H9 (cell line): ENCODE data around the gene GSTK1. TPM values are rescaled to one million over a fixed set of nuclear protein-coding genes. Genes with fewer than 3 reads are reported as not detected.

Experiments used
- DNase-seq: peaks from one replicate; pipeline ENCODE4 v3.0.0-alpha.2; 2017
- H2AFZ ChIP-seq: one replicate; pipeline ENCODE4 v1.6.1; 2013; ENCODE audit warnings: mild to moderate bottlenecking, low read length, control low read depth, moderate library complexity
- H2AK5ac ChIP-seq: 2 replicates; pipeline ENCODE4 v1.6.1; 2013; ENCODE audit warnings: low read length, control low read depth, mixed read lengths; ENCODE audit not compliant: insufficient read length
- H2BK120ac ChIP-seq: one replicate; pipeline ENCODE4 v1.6.1; 2013; ENCODE audit warnings: low read depth, mild to moderate bottlenecking, low read length, control low read depth, inconsistent platforms; ENCODE audit not compliant: poor library complexity, severe bottlenecking
- H2BK12ac ChIP-seq: 2 replicates; pipeline ENCODE4 v1.6.1; 2013; ENCODE audit warnings: low read length, control low read depth, mixed read lengths, low read depth; ENCODE audit not compliant: insufficient read length
- H2BK15ac ChIP-seq: 2 replicates; pipeline ENCODE4 v1.6.1; 2013; ENCODE audit warnings: low read depth, low read length, control low read depth
- H2BK20ac ChIP-seq: one replicate; pipeline ENCODE4 v1.6.1; 2013; ENCODE audit warnings: low read depth, mild to moderate bottlenecking, low read length, control low read depth, inconsistent platforms; ENCODE audit not compliant: poor library complexity, severe bottlenecking
- H2BK5ac ChIP-seq: 2 replicates; pipeline ENCODE4 v1.6.1; 2013; ENCODE audit warnings: low read length, control low read depth, mixed read lengths; ENCODE audit not compliant: insufficient read length
- H3K14ac ChIP-seq: 2 replicates; pipeline ENCODE4 v1.6.1; 2013; ENCODE audit warnings: low read length, control low read depth; ENCODE audit not compliant: insufficient read depth
- H3K18ac ChIP-seq: 2 replicates; pipeline ENCODE4 v1.6.1; 2013; ENCODE audit warnings: low read depth, mild to moderate bottlenecking, mixed read lengths, low read length, control low read depth; ENCODE audit not compliant: insufficient read length
- H3K23ac ChIP-seq: 2 replicates; pipeline ENCODE4 v1.6.1; 2013; ENCODE audit warnings: low read length, control low read depth, mixed read lengths, low read depth; ENCODE audit not compliant: insufficient read length
- H3K23me2 ChIP-seq: 2 replicates; pipeline ENCODE4 v1.6.1; 2013; ENCODE audit warnings: low read depth, mild to moderate bottlenecking, mixed read lengths, low read length, control low read depth; ENCODE audit not compliant: insufficient read length, poor library complexity, severe bottlenecking
- H3K27ac ChIP-seq: 2 replicates; pipeline ENCODE4 v1.5.1; 2013; ENCODE audit warnings: low read length, control low read depth, mixed read lengths, low read depth; ENCODE audit not compliant: insufficient read length
- H3K27me3 ChIP-seq: 2 replicates; pipeline ENCODE4 v1.6.1; 2013; ENCODE audit warnings: low read length, control low read depth, inconsistent platforms; ENCODE audit not compliant: insufficient read depth
- H3K4ac ChIP-seq: 2 replicates; pipeline ENCODE4 v1.6.1; 2013; ENCODE audit warnings: low read depth, mild to moderate bottlenecking, control low read depth, inconsistent platforms, low read length, moderate library complexity
- H3K4me1 ChIP-seq: 2 replicates; pipeline ENCODE4 v1.6.1; 2013; ENCODE audit warnings: low read length, control low read depth, inconsistent platforms; ENCODE audit not compliant: insufficient read depth
- H3K4me2 ChIP-seq: 2 replicates; pipeline ENCODE4 v1.6.1; 2013; ENCODE audit warnings: low read length, control low read depth, mixed read lengths; ENCODE audit not compliant: insufficient read length, insufficient read depth
- H3K56ac ChIP-seq: 2 replicates; pipeline ENCODE4 v1.6.1; 2013; ENCODE audit warnings: low read depth, mild to moderate bottlenecking, mixed read lengths, low read length, control low read depth; ENCODE audit not compliant: insufficient read length
- H3K79me1 ChIP-seq: 2 replicates; pipeline ENCODE4 v1.6.1; 2013; ENCODE audit warnings: low read depth, mild to moderate bottlenecking, moderate library complexity, low read length, control low read depth, inconsistent platforms; ENCODE audit not compliant: insufficient read depth, poor library complexity, severe bottlenecking
- H3K79me2 ChIP-seq: 2 replicates; pipeline ENCODE4 v1.6.1; 2013; ENCODE audit warnings: low read length, control low read depth, inconsistent platforms; ENCODE audit not compliant: insufficient read depth
- H3K9ac ChIP-seq: 2 replicates; pipeline ENCODE4 v1.6.1; 2013; ENCODE audit warnings: low read length, control low read depth, mixed read lengths; ENCODE audit not compliant: insufficient read length; ENCODE audit errors: extremely low read depth
- H3K9me3 ChIP-seq: one replicate; pipeline ENCODE4 v1.6.1; 2013; ENCODE audit warnings: low read depth, low read length, inconsistent platforms; ENCODE audit not compliant: control insufficient read depth
- H3T11ph ChIP-seq: one replicate; pipeline ENCODE4 v1.6.1; 2013; ENCODE audit warnings: mild to moderate bottlenecking, low read length, control low read depth, inconsistent platforms
- H4K20me1 ChIP-seq: one replicate; pipeline ENCODE4 v1.6.1; 2013; ENCODE audit not compliant: control insufficient read depth, insufficient read length, insufficient read depth
- H4K5ac ChIP-seq: 2 replicates; pipeline ENCODE4 v1.6.1; 2013; ENCODE audit warnings: low read depth, mild to moderate bottlenecking, mixed read lengths, low read length, control low read depth; ENCODE audit not compliant: insufficient read length
- H4K8ac ChIP-seq: replicated peaks from 2 replicates; pipeline ENCODE4 v1.6.1; 2013; ENCODE audit warnings: low read length, control low read depth, mixed read lengths, low read depth; ENCODE audit not compliant: insufficient read length
- H4K91ac ChIP-seq: 2 replicates; pipeline ENCODE4 v1.6.1; 2013; ENCODE audit warnings: low read depth, mild to moderate bottlenecking, moderate library complexity, mixed read lengths, low read length, control low read depth; ENCODE audit not compliant: insufficient read length
- H3K27ac Mint-ChIP-seq, 3 experiments: 2 replicates in 2 of 3; 3 replicates in 1 of 3; pipeline ENCODE4 v1.8.0; 2020 to 2021; ENCODE audit warnings: mixed read lengths in 3 of 3, mild to moderate bottlenecking in 1 of 3, moderate library complexity in 1 of 3
- H3K27me3 Mint-ChIP-seq: 2 replicates; pipeline ENCODE4 v1.8.0; 2021; ENCODE audit warnings: low read depth, mild to moderate bottlenecking, moderate library complexity, mixed read lengths
- H3K36me3 Mint-ChIP-seq, 3 experiments: 2 replicates in 2 of 3; 3 replicates in 1 of 3; pipeline ENCODE4 v1.8.0; 2020 to 2021; ENCODE audit warnings: low read depth in 3 of 3, mixed read lengths in 3 of 3; ENCODE audit not compliant: insufficient read depth in 1 of 3
- H3K4me1 Mint-ChIP-seq, 2 experiments: 2 replicates each; pipeline ENCODE4 v1.8.0; 2020; ENCODE audit warnings: mixed read lengths in 2 of 2
- H3K4me3 Mint-ChIP-seq, 2 experiments: 2 replicates in 1 of 2; 3 replicates in 1 of 2; pipeline ENCODE4 v1.8.0; 2020 to 2021; ENCODE audit warnings: mild to moderate bottlenecking in 2 of 2, mixed read lengths in 2 of 2, moderate library complexity in 1 of 2
- H3K9me3 Mint-ChIP-seq, 2 experiments: 2 replicates in 1 of 2; 3 replicates in 1 of 2; pipeline ENCODE4 v1.8.0; 2020; ENCODE audit warnings: mild to moderate bottlenecking in 2 of 2, mixed read lengths in 2 of 2, moderate library complexity in 1 of 2
- WGBS: extraction: QIAGEN DNeasy Blood & Tissue Kit; methylation state at CpG from one replicate; pipeline ENCODE4 v1.1.7; 2013; ENCODE audit warnings: missing lambda C conversion rate, low lambda C conversion rate, mixed read lengths; ENCODE audit not compliant: insufficient read length; ENCODE audit errors: extremely low coverage; 5-methylcytosine and 5-hydroxymethylcytosine counted together
- total RNA-seq: library from RNA; stranded (reverse); gene quantifications from 2 replicates; pipeline ENCODE4 v1.2.1, GENCODE V29; 2021
- TF ChIP-seq, protein P1 (sequence below): fragments of 200-600 bp; sonication (generic); conservative IDR thresholded peaks from 3 replicates; pipeline ENCODE4 v1.8.0; 2021; ENCODE audit warnings: antibody characterized with exemption, mild to moderate bottlenecking

GSTK1 gene
- total RNA-seq, 1 experiment from 2014 or later, result 36.1 TPM

DNA sequence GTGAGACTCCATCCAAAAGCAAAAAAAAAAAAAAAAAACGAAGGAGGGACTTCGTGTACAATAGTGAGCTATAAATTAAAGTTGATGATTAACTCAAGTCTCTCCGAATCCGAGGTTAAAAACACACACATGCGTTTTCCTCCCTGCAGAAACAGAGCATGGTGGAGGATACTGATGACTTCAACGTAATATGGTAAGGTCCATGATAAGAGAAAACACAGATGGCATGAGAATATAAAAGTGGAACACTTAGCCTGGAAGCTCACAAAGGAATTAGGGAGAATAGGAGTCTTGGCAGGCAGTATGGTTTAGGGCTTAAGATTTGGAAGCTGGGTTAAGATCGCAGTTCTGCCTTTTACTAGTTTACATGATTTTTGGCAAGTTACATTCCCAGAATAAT is 20.1 kb upstream of the GSTK1 start:
- Histone ChIP-seq H4K91ac (no peak overlapping the region), H3K79me2 (no peaks in the 10 kb centered on the region), H3K23ac (no peak overlapping the region), H3K27ac (no peak overlapping the region), H4K8ac (no peak overlapping the region), H2BK20ac (no peak overlapping the region), H2BK12ac (no peak overlapping the region), H3K14ac (no peak overlapping the region), H2BK120ac (no peak overlapping the region), H3T11ph (no peak overlapping the region), H3K23me2 (no peaks in the 10 kb centered on the region), H3K4ac (no peak overlapping the region), H4K20me1 (no peaks in the 10 kb centered on the region), H3K56ac (no peak overlapping the region), H3K18ac (no peak overlapping the region), H2AFZ (no peak overlapping the region), H3K9me3 (no peaks in the 10 kb centered on the region), H2BK15ac (no peak overlapping the region), H3K79me1 (no peaks in the 10 kb centered on the region), H3K9ac (no peak overlapping the region), H3K4me2 (no peak overlapping the region), H2BK5ac (no peak overlapping the region), H4K5ac (no peak overlapping the region), H3K4me1 (no peaks in the 10 kb centered on the region), H2AK5ac (no peak overlapping the region), H3K27me3 (no peaks in the 10 kb centered on the region)
- TF ChIP-seq, protein P1, sequence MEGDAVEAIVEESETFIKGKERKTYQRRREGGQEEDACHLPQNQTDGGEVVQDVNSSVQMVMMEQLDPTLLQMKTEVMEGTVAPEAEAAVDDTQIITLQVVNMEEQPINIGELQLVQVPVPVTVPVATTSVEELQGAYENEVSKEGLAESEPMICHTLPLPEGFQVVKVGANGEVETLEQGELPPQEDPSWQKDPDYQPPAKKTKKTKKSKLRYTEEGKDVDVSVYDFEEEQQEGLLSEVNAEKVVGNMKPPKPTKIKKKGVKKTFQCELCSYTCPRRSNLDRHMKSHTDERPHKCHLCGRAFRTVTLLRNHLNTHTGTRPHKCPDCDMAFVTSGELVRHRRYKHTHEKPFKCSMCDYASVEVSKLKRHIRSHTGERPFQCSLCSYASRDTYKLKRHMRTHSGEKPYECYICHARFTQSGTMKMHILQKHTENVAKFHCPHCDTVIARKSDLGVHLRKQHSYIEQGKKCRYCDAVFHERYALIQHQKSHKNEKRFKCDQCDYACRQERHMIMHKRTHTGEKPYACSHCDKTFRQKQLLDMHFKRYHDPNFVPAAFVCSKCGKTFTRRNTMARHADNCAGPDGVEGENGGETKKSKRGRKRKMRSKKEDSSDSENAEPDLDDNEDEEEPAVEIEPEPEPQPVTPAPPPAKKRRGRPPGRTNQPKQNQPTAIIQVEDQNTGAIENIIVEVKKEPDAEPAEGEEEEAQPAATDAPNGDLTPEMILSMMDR, result no peak
- Mint-ChIP-seq H3K9me3 (no peaks in the 10 kb centered on the region), H3K4me3 (no peak overlapping the region), H3K36me3 (no peaks in the 10 kb centered on the region), H3K27me3 (peaks cover 12% of the 10 kb centered on the region), H3K27ac (no peak overlapping the region), H3K4me1 (peaks cover 3 to 7% of the 10 kb centered on the region in 2 experiments; a peak in 3 of 4 replicates)
- WGBS, result no CpG with 5 or more reads among the region's 7 CpGs
- DNase-seq, result no peak
